ENCODE results near the gene SHROOM2.
"Not testable (repeated sequence)": the region's sequence is repeated elsewhere in the genome, so short reads cannot be mapped to it uniquely, and the experiment has no call there.

Gene SHROOM2

GRCh38 chrX:9832811-9833210 lies 46.6 kb downstream of the SHROOM2 start:
- DNase-seq: no peak

- DNase-seq: no peak
These were observed 49.5 kb downstream of the SHROOM2 start for GRCh38 chrX:9835585-9836210.

DNA sequence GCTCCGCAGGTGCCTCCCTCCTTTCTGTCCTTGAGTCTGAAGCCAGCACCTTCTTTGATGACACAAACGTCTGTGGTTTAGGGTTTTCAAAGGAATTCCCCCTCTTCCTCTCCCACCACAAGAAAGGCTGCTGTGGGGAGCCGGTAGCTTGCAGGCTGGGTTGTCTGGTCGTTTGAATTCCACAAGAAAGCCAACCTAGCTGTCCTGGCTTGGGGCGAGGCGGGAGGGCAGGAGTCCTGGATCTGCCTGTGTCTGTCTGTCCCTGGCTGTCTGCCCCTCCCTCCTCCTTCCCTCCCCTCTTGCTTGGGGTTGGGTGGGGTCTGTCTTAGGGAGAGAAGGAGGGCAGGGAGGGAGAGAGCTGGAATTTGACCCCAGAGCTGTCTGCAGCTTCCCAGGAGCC lies 56.3 kb downstream of the SHROOM2 start:
- DNase-seq: no peak

DNA sequence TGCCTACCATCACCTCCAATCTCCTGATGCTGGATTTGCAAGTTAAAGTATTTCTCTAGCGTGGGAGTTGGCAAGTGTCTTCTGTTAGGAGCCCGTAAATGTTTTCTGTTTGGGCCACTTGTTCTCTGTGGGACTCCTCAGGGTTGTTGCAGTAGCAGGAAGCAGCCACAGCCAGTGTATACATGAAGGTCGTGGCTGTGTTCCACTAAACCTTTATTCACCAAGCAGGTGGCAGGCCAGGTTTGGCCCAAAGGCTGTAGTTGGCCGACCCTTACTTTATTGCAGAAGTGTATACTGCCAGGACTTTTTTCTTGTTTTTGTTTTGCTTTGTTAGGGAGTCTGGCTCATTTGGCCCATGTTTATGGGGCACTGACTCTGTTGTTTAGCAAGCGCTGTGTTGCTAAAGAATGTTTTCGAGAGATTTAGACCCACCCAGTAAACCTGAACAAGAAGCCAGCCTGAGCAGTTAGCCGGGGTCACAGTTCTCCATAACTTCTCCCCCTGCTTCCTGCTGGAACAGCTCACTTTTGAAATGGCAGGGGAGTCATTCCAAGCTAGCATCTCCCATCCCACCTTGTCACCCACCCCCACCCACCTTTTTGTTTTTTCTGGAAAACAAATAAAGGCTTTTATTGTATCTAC lies 58.8 kb downstream of the SHROOM2 start:
- no peak for DNase-seq

GRCh38 chrX:9845578-9845952 lies 59.3 kb downstream of the SHROOM2 start:
- DNase-seq: no peak

DNA sequence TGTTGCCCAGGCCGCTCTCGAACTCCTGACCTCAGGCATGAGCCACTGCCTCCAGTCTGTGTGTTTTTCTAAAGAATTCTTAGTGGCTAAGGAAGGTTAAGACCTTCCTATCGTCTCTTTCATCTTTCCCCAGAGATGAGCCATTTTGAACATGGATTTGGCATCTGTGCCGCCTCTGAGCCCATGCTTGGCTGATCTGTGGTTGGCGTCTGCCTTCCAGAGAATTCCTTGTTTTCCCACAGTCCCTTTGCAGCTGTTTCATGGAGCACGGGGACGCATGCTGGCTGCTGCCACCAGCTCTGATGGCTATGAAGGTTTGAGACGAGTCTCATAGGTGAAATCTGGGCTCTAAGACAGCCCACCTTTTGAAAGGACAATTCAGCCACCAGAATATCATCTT lies 60.4 kb downstream of the SHROOM2 start:
- DNase-seq: no peak

- no peak for DNase-seq
These were observed 60.8 kb downstream of the SHROOM2 start for GRCh38 chrX:9847071-9847470.

DNA sequence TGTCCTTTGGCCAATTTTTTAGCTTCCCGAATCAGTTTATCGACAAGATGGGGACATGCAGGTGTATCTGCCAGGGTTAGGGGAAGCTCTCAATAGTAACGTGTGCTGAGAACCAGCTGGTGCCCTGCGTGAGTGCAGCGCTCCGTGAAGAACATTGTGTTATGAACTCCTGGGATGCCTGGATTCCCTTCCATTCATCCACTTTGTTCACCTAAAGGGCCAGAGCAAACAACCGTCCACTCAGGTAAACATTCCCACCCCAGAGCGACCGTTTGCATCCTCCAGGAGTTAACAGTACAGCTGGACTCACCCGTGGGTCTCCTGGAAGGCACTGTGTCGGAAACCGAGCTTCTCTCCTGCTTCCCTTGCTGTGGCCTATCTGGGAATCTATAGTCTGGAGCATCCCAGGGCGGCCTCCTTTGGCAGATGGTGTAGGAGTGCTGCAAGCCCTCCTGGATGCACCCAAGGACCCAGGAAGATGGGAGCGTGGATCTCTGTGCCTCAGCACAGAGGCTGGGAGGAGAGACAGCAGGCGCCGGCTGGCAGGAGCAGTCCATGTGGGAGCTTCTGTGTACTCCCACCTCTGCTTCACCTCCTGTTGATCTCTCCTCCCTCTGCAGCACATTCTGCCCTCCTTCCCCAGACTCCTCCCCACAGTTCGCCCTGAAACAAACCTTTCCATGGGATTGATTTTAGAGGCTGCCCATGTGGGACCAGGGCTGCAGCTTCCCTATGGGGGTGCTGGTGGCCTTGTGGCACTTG lies 62.7 kb downstream of the SHROOM2 start:
- no peak for DNase-seq

DNA sequence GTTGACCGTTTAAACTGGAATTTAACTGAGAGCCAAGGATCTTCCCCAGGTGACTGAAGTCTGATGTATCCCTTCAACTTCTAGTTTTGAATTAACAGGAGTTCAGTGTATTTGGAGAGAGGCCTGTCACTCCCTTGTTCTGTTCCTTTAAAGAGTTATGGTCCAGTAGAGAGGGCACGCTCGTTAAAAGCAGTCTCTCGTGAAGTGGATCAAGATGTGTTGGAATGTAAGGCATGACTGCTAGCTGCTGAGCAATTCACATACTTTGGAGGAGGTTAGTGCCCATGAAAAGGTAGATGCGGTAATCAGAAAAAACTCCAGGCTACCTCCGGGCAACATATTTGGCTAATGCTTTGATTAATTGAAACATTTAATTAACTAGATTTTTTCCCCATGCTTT lies 65.7 kb downstream of the SHROOM2 start:
- no peak for DNase-seq

- no peak for DNase-seq
These were observed 67.1 kb downstream of the SHROOM2 start for GRCh38 chrX:9853307-9853706.

DNA sequence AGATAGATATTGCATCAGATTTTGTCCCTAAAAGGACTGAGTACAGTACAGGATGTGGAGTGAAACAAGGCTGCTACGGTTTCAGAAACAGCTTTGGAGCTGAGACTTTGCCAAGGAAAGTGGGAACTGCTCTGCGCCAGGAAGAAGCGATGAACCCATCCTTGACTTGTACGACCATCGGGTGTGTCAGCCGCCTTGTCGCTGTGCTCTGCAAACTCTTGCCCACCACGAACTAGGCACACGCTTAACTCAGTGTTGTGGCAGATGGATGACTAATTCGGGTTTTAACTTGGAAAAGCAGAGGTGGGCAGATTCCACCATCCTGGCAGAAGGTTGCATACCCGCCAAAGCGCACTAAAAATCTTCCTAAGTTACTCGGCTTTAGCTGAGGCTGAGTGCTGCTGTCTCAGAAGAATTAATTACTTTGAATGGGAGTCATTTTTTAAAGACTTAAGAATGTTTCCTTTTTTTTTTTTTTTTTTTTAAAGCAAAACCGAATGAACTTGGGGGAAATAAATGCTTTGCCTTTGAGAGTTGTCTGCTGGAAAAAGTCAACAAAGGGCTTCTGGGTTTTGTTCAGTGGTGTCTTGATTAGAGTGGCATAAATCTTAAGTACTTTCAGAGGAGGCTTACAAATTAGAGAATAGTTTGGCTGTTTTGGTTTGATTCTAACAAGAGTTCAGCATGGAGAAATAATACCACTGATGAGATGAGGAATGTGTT lies 69.5 kb downstream of the SHROOM2 start:
- no peak for DNase-seq

DNA sequence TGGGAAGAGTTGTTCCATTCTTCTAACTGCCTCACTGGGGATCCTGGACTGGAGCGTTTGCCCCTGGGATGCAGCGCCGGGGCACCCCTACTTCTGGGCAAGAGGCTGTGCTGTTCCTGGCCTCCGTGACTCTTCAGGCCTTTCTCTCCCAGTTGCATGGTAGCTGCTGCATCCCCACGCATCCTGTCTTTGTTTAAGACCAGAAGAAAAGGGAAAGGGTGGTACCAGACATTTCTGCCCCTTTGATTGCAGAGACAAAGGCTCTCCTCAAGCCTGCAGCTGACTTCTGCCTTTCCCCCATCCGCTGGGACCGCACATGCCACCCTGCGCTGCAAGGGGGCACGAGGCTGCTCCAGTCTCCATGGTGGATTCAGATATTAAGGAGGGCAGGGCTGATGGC lies 70.4 kb downstream of the SHROOM2 start:
- no peak for DNase-seq

DNA sequence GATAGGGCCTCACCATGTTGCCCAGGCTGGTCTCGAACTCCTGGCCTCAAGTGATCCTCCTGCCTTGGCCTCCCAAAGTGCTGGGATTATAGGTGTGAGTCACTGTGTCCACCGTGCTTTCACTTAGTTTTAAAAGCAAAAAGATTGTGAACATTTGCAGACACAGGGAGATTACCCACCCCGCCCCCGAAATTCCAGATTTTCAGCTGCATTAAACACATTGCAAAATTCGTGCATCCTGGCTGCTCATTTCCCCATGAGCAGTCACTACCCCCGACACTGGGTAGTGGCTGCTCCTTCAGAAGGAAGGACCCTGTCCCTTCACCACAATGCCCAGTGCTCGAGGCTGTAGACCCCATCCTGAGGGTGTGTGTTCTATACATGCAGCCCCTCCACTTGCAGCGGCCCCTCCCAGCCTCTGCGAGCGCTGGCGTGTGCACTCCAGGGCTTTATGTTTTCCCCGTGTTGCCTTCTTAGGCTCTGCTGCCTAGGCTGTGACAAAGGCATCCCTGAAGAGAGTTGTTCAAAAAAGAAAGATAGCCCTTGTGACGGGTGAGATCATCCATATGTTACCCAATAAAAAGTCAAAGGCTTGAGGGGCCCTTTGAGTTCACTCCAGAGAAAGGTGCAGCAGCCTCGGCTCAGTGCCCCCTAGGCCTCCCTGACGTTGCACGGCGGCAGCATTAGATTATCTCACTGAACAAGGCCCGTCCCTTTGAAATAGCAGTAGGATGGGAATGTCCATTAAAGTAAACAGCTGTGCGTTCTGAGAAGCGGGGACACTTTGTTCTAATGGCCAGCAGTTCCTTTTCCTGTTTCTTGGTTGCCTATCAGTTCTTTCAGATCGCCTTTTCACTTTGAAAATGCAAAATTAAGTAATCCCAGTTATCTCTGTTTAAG lies 71.6 kb downstream of the SHROOM2 start:
- no peak for DNase-seq

- not testable (repeated sequence) for DNase-seq
These were observed 72.5 kb downstream of the SHROOM2 start for GRCh38 chrX:9858684-9859083.

DNA sequence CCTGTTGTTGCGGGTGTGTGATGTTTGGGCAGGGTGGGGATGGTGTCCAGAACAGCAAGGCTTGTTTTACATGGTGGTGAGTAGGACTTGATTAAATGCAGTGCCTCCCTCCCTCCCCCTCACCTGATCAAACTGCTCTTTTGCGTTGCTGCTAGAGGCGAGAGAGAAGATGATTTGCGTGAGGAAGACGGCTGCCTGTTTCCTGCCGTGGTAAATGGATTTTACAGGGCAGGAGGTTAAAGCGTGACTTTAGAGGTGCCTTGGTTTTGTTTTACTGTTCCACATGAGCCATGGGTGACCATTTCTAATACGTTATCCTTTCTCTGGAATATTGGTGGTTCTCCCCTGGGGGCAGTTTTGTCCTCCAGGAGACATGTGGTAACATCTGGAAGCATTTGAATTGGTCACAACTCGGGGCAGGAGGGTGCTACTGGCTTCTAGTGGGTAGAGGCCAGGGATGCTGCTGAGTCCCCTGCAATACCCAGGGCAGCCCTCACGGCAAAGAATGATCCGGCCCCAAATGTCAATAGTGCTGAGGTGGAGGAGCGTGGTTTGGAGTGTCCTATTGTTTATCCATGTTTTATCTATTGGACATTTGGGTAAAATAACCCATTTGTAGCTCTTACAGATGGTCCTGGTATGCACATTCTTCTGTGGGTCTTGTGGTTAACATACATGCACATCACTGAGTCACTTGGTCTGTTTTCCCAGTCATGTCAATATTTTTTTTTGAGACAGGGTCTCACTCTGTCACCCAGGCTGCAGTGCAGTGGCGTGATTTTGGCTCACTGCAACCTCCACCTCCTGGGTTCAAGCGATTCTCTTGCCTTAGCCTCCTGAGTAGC lies 73.7 kb downstream of the SHROOM2 start:
- DNase-seq: no peak

- no peak for DNase-seq
These were observed 74.6 kb downstream of the SHROOM2 start for GRCh38 chrX:9860826-9861225.

- DNase-seq: no peak
These were observed 75.5 kb downstream of the SHROOM2 start for GRCh38 chrX:9861711-9862110.

- no peak for DNase-seq
These were observed 76.3 kb downstream of the SHROOM2 start for GRCh38 chrX:9862525-9862924.

GRCh38 chrX:9862953-9863352 lies 76.7 kb downstream of the SHROOM2 start:
- DNase-seq: no peak

- DNase-seq: no peak
These were observed 77.8 kb downstream of the SHROOM2 start for GRCh38 chrX:9864011-9864410.

DNA sequence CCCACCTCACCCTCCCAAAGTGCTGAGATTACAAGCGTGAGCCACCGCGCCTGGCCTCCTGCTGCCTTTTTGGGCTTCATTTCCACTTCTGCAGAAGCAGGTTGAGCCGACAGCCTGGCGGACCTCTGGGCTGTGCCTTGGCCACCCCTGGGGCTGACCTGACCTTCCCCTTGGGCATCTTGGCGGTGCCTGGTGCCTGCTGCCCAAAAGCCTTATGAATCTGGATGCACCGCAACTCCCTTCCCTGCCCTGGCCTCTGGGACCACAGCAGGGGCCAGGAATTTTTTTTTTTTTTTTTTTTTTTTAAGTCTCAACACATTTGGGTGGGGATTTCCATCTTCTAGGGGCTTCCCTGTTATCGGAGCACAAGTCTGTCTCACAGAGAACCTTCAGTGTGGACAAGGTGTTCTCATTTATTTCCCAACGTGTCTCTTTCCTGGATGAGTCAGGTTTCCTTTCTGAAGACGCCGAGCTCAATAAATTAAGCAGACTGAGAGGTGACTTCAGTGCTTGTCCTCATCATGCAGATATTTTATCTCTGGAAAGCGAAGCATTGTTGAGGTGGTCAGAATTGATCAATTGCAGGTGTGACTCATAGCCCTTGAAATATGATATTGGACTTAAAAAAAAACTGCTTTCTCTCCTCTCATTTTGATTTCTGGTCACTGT lies 79.7 kb downstream of the SHROOM2 start:
- no peak for DNase-seq

All from DMS79 (cell line).